DMS 273 (cell line): ENCODE data around the gene CLCN7.
"Not testable (repeated sequence)": the region's sequence is repeated elsewhere in the genome, so short reads cannot be mapped to it uniquely, and the experiment has no call there.

Source experiments
- DNase-seq: peaks from one replicate; lab custom pipeline; 2025; ENCODE audit not compliant: unreplicated experiment; lab: John Stamatoyannopoulos, UW

The CLCN7 gene

DNA sequence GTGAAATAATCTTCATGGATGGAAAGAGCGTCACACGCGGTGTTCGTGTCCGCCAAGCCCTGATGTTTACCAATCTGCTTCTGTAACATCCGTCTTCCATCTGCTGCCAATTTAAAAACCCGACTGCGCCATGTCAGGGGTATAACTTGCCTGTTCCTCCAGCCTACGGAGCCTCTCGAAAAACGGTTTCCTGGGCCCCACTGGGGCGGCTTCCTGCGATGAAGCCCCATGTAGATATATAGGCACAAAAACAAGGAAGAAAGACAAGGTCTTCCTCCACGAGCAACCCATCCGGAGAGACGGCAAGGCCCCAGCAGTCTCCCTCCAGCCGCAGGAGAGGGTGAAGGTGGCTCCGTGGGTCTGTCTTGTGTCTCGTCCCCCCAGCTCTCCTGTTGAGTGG, 13.8 kb upstream of the CLCN7 start, which contains the start of gene PTX4:
TSS of gene PTX4 (minus strand) at position 326 of the 400 bp plus-strand sequence. CDS start at position 291, 35 bp downstream.
- DNase-seq, result no peak

DNA sequence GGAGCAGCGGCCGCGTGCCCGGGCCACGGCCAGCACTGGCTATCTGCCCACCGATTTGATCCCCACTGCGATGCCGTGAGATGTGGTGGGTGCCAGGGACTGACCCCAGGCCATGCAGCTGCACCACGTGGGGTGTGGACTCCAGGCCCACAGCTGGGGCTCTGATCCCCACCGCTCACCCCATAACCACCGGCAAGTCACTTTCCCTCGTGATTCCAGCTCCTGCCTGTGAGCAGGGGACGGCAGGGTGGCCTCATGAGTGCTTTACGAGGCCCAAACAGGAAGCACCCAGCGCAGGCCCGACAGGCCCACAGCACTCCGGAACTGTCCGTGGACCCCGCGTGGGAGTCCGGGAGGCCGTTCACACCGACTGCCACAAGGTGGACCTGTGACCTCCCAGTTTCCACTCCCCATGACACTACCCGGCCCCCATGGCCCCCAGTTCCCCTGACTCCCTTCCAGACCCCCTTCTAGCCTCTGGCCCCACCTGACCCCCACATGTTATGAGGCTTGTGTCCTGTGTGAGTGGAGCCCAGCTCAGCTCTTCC, 13.3 kb upstream of the CLCN7 start:
- DNase-seq, result no peak

DNA sequence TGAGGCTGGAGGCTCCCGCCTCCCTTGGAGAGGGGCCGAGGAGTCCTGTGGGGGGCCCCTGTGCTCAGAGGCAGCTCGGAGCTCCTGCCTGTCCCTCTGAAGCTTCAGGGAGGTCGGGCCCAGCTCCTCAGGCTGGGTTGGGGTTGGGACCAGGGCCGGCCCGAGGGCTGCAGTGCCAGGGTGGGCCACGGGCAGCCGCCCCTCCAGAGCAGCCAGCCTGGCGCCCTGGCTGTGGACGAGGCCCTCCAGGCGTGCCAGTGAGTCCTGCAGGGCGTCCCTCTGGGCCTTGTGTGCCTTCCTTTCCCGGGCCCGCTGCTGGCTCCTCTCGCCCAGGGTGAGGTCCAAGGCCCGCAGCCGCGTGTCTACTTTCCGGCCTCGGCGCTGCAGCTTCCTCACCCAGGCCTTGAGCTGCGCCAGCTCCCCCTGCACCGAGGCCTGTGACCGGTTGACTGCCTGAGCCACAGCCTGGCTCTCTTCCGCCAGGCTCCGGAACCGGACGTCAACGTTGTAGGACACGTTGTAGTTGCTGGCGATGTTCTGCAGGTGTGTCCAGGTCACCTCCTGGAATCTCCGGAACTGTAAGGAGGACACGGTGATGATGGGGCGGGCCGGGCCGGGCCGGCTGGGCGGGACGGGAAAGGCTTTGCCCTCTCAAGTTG, 12.7 kb upstream of the CLCN7 start:
- no peak for DNase-seq

DNA sequence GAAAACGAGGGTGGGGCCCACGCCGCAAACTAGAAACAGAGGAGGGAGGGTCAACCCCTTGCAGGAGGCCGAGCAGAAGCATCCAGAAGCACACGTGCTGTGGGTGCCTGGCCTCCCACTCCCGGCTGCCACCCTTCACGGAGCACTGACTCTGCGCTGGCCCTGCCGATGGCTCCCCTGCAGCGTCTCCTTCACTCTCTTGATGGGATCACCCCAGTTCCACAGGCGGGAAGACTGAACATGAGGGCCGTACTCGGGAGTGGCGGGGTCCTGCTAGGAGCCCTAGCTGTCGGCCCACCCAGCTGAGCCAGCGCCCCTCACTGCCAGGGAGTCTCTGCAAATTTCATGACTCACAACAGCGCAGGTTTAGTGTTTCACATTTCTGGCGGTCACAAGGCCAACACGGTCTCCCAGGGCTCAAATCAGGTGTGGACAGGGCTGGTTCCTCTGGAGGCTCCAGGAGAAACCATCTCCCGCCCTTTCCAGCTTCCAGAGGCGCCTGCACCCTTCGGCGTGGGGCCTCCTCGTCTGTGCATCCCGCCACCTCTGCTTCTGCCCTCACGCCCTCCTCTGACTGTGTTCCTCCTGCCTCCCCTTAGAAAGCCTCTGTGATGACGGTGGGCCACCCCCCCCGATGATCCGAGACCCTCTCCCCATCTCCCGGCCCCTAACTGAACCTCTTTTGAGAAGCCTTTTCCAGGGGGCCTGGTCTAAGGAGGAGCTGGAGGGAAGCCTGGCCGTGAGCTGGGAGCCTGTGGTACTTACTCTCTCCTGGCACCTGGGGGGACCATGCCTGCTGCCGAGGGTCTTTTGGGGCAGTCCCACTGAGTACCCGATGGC, 11.9 kb upstream of the CLCN7 start:
- no peak for DNase-seq

DNA sequence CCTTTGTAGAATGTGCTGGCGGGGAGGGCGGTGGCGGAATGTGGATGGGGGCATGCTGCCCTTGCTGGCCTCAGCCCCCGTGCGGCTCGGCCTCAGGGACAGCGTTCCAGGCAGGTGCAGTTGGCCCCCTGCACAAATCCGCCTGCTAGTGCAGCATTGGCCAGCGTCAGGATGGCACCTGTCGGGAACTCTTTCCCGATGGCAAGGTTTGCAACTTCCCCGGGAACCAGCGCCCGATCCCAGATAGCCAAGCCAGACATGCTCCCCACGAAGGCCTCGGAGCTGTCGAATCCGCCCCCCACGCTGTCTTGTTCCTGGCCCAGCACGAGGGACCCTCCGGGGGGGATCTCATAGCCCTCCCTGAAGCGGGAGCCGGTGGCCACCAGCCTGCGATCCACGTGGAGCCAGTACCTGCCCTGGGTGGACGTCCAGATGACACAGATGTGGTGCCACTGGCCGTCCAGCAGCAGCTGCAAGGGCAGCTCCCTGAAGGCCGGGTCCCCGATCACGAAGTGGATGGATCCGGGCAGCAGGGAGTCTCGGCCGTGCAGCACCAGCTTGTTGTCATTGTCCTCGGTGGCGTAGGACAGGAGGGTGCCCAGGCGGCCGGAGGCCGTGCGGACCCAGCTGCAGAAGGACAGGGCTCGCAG, 11.1 kb upstream of the CLCN7 start:
- DNase-seq, result no peak

DNA sequence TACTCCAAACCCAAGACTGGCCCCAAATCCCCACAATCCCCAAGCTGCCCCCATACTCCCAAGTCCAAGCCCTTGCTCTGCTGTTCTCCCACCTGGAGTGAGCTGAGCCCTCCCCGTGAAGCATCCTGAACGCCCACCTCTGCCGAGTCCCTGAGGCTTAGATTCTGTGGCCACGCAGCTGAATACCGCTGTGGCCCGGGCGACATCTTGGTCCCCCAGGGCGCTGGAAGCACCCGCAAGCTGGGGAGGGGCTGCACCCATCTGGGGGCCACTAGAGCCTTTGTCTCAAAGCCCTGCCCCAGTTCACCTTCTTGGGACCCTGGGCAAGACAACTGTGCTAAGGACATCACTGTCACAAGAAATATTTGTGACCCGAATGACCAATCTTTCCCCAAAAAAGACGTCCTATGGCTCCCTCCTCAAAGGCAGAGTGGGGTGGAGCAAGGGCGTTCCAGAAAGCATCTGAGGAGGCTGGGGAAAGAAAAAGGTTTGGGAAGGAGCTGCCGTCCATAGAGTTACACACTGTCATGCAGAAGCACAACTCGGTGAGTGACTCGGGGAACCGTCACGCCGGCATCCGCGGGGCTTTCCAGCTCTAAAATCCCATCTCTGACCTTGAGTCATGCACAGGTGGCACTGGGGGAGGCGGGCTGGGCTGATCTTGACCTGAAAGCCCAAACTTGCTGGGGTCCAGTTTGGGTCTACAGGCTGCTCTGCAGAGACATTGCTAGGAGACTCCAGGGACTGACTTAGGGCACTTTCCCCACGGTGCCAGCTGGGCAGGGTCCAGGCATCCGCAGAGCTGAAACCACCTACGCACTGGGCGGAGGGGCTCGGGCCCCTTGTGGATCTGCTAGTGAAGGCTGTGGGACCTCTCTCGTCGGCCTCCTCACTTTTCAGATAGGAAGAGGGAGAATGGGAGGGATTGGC, 7.3 kb upstream of the CLCN7 start:
- DNase-seq, result no peak

DNA sequence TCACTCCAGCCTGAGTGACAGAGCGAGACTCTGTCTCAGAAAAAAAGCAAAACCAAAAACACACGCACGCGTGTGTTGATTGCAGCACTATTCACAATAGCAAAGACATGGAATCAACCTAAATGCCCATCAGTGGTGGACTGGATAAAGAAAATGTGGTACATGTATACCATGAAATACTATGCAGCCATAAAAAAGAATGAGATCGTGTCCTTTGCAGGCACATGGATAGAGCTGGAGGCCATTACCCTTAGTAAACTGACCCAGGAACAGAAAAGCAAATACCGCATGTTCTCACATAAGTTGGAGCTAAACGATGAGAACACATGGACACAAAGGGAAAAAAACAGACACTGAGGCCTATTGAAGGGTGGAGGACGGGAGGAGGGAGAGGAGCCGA, 4.1 kb upstream of the CLCN7 start:
- DNase-seq, result not testable (repeated sequence)

DNA sequence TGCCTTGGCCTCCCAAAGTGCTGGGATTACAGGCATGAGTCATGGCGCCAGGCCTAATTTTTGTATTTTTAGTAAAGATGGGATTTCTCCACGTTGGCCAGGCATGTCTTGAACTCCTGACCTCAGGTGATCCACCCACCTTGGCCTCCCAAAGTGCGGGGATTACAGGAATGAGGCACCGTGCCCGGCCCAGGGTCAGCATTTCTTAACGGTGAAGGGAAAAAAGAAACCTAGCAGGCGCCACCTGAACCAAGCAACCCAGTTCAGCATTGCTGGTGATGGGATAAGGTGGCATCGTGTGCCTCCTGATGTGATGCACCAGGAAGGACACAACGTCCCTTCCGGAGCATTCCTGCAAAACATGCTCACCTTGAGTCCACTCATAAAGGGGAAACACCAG, 2.2 kb upstream of the CLCN7 start:
- no peak for DNase-seq

DNA sequence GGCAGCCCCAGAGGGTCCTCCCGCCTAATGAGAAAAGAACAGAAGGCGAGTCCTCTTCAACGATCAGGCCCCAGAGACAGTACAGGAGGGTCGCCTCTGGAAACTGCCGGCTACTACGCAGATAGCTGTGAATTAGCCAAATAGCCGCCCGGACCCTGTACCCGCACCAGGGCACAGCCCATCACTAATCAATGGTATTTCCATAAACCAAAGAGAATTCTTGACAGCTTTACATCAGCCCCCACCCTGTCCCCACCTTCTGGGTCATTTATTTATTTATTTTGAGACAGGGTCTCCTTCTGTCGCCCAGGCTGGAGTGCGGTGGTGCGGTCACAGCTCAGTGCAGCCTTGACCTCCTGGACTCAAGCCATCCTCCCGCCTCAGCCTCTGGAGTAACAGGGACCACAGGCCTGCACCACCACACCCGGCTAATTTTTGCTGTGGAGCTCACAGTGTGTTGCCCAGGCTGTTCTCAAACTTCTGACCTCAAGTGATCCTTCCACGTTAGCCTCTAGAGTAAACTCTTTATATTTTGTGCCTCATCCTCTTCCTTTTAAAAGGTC, 805 bp upstream of the CLCN7 start:
- DNase-seq, result no peak

DNA sequence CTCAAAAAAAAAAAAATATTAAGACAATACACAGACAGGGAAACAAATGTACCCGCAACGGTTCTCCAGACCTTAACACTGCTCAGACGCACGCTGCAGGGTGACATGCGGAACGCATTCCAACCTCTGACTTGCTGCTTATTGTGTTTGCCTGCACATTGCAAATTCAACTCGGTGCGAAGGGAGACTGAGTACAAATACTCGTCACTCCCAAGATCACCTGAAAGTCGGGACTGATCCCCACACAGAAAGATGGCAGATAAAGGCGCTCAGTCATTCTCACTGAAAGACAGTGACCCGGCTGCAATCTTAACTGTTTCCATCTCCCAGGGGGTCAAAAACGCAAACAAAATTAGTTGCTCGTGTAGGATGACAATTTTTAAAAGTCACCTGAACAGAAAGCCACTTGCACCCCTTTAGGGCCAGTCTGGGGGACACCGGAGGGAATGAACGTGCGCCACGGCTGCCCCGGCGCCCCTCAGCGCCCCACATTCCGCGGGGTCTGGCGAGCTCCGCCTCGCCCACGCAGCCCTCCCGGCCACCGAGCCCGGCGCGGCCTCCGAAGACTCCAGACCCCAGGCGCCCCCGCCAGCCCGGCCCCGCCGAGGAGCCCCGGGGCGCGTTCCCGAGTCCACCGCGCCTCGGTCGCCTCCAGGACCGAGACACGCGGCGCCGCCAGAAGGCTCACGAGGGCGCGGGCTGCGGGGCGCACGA, 589 bp downstream of the CLCN7 start:
- DNase-seq, result peak; percentile 68

DNA sequence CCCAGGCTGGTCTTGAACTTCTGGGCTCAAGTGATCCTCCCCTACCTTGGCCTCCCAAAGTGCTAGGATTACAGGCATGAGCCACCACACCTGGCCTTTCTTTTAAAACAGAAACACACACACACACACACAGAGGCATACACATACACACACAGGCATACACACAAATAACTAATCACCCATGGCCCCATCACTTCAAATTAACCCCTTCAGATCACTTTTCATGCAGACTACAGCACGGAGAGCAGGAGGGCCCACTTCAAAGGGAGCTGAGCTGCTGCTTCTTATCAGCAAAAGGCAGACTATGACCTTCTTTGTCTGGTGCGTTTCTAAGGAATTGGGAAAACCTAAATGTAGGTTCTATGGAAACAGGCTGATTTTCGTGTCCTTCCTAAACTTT, 1.9 kb downstream of the CLCN7 start:
- DNase-seq, result no peak

DNA sequence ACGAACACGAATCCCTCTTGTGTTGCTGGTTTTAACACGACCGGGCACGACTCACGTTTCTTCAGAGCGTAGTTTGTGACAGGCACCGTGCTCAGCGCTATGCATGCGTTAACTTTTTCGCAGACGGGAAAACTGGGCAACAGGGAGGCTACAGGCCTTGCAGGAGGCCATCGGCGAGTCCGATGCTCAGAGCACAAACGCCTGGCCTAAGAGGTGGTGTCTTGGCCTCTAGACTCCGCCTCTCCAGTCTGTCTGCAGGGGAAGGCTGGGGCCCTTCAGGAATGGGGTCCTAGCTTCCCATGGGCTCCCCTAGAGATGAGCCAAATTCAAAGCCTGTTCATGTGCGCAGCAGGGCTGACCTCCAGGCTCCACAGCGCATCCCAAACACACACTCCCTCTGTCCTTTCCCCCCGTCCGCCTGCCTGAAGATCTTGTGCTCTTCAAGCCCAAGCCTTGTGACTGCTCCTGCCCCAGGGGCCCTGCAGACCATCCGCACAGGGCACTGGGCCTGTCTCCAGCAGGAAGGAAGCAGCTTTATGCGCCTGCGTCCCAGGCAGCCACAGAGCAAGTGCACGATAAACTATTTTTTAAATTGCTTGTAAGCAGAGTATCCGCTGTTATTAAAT, 3.1 kb downstream of the CLCN7 start:
- no peak for DNase-seq

DNA sequence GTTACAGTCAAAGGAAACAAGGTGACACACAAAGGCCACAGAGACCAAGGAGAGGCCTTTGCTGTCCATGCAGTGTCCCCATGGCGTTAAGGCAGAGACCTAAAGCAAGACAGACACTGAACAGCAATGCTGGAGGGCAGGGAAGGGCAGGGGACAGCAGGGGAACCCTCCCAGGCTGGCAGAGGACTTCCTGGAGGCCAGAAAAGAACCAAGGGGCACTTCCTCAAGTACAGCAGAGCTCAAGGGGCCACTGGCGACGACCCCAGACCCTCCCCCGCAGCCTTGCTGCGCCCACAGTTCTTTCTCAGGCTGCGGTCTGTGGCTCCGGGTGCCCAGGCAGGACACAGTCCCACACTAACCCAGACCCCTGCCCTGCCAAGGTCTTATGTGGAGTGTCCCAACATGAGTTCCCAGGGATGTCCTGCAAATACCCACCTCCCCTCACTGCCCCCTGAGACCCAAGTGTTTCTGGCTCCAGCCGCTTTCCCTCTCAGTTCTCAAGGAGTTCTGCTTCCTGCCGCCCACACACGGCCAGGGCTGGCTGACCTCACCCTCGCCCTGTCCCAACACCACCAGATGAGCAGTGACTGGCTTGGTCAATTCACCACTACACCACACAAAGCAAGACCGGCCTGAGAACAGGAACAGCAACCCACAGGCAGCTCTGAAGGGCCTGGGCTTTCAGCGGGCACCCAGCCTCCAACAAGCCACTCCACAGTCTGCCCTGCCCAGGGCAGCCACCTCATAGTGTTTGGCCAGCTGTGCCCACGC, 4.2 kb downstream of the CLCN7 start:
- no peak for DNase-seq

DNA sequence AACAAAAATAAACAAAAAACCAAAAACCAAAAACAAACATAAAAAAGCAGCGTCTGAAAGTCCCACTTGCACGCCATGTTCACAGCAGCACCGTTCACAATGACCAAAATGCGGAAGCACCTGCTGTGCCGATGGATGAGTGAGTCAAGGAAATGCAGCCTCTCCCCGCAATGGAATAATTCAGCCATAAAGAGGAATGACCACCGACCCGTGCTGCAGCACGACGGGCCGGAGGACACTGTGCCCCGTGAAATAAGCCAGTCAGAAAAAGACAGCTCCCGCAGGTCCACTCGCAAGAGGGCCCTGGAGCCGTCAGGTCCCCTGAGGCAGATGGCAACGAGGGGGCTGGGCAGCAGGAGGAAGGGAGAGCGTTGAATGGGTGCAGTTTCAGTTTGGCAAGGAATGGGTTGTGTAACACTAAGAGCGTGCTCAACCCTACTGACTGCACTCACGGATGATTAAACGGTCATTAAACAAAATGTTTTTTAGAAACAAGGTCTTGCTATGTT, 5.1 kb downstream of the CLCN7 start:
- DNase-seq, result no peak

DNA sequence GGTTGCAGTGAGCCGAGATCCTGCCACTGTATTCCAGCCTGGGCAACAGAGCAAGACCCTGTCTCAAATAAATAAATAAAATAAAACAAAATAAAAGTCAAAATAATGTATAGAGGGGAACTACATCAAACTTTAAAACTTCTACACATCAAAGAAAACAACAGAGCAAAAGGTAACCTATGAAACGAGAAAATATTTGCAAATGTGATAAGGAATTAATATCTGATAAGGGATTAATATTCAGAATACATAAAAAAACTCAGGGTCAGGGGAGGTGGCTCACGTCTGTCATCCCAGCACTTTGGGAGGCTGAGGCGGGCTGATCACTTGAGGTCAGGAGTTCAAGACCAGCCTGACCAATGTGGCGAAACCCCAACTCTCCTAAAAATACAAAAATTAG, 5.7 kb downstream of the CLCN7 start:
- not testable (repeated sequence) for DNase-seq

DNA sequence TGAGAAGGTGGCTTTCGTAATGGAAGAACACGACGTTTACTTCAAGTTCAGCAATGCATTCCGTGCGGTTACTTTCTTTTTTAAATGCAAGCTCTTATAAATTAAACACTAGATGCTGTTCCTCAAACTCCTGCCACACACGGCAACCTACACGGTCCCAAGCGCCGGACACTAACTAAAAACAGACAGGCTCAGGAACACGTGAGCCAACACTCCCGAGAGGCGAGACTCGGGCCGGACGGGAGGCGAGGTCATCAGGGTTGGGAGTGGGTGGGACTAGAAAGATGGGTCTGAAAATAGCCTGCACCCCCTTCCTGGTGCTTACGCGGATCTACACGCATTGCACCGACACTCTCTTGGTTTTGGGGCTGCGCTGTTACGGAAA, 6.4 kb downstream of the CLCN7 start:
- no peak for DNase-seq

DNA sequence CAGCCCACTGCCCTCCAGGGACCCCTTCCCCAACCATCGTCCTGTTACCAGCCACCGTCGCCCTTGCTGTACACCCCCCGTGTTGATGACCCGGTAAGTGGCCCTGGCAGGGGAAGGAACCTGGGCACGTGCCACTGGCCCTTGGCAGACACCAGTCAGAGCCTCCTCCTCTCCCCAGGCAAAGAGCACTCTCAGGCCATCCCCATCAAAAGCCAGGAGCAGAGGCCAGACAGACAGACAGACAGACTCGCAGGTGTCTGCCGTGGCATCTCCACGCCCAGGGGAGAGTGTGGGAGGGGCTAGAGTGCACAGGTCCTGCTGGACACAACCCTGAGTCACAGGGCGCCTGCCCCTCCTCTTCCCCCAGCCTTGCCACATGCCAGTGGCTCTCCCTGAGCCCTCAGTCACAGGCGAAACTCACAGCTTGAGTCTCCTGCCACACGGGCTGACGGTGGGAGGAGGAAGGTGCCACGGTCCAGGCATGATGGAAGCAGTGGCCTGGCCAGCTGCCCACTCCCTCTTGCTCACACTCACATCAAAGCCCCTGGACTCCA, 7.8 kb downstream of the CLCN7 start:
- DNase-seq, result no peak

DNA sequence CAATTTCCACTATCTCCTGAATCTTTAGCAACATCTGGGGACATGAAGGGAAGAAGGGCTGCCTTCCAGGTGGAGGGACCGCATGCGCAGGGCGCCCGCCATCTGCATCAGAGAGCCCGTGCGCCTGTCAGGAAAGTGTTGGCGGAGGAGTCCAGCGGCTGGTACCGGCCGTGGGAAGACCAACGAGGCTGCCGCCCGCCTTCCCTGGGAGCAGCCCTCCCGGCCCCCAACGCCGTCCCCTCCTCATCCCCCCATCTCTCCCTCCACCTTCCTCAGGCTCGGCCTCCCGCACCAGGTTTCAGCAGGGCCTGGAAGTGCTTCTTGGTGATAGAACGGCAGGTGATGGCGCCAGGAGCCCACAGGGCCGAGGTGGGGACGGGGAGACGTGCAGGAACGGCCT, 8.8 kb downstream of the CLCN7 start:
- no peak for DNase-seq
